ENCODE measurements around the gene SCYL3. TPM values are rescaled to one million over a fixed set of nuclear protein-coding genes. Genes with fewer than 3 reads are reported as not detected.
"Not testable (repeated sequence)": the region's sequence is repeated elsewhere in the genome, so short reads cannot be mapped to it uniquely, and the experiment has no call there.

The SCYL3 gene
- total RNA-seq, 1 donor from 2014 or later, result 6.7 TPM

GRCh38 chr1:169878498-169878897 is 15.2 kb downstream of the SCYL3 start:
- intact Hi-C loops (cut with DNase I), result no loop called here
- DNase-seq (ENCODE audit: low spot score), result no peak

- intact Hi-C loops (cut with DNase I), result no loop called here
- DNase-seq (ENCODE audit: low spot score), result no peak
These were observed 15.8 kb downstream of the SCYL3 start for GRCh38 chr1:169877800-169878491.

DNA sequence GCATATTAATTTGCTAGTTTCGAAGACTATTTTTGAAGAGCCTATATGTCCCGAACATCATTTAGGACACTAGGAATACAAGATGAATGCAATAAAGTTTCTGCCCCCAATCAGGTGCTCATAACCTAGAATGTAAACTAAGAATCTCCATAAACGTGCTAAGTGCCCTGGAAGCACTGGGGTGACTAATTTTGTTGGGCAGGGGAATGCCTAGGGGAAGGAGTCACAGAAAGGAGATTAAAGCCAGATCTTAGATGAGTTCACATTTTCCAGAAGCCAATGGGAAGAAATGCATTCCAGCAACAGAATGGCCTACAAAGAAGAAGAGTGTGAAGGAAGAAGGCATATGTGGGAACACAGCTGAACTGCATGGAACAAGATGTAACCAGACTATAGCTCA is 19.5 kb downstream of the SCYL3 start:
- intact Hi-C loops (cut with DNase I), result no loop called here
- DNase-seq (ENCODE audit: low spot score), result no peak

DNA sequence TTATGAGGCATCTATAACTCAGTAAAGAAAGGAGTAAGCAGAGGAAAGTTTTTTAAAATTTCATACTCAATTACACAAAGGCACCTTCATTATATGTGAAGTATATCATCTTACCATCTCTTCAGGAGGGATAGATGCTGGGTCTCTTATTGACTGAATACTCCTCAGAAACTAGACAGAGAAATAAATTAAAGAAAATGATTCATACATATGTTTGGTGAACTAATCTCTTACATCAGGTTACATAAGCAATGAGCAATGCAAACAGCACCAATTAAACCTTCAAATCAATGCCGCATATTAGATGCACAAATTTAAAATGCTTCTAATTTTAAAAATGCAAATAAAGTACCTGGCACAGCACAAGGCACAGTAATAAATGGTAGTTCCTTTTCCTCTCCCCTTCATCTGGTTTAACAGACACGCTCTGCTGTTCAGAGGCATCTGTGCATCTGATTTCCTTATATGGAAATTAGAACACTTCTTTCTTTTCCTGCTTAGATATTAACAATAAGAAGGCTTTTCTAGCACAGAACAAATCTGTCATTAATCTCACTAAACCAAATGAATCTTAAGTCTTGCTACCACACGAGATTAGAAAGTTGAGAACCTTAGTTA is 20.0 kb downstream of the SCYL3 start:
- intact Hi-C loops (cut with DNase I), result no loop called here
- no peak for DNase-seq (ENCODE audit: low spot score)

DNA sequence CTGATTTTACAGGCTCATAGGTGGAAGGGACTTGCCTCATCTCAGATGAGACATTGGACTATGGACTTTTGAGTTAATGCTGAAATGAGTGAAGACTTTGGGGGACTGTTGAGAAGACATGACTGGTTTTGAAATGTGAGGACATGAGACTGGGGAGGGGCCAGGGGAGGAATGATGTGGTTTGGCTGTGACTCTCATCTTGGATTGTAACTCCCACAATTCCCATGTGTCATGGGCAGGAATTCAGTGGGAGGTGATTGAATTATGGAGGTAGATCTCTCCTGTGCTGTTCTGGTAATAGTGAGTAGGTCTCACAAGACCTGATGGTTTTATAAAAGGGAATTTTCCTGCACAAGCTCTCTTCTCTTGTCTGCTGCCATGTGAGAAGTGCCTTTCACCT is 20.8 kb downstream of the SCYL3 start:
- intact Hi-C loops (cut with DNase I), result no loop called here
- no peak for DNase-seq (ENCODE audit: low spot score)

GRCh38 chr1:169871988-169872387 is 21.7 kb downstream of the SCYL3 start:
- DNase-seq (ENCODE audit: low spot score); intact Hi-C loops (cut with DNase I): not testable (repeated sequence)

DNA sequence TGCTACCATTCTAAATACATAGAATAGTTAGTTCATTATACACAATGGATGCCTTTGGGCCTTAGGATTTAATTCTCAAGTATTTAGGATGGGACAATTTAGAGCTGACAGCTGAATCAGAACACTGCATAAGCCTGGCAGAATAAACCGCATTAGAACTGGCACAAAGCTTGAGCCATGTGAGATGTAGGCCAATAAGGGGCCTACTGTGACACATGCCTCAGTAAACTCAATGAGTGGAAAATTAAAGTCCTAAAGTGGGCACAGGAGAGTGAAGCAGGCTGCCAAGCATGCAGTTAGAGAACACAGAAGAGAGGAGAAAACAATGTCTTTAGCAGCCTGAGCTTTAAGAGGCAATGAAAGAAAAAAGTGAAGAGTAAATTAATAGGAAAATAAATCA is 24.3 kb downstream of the SCYL3 start:
- intact Hi-C loops (cut with DNase I), result no loop called here

DNA sequence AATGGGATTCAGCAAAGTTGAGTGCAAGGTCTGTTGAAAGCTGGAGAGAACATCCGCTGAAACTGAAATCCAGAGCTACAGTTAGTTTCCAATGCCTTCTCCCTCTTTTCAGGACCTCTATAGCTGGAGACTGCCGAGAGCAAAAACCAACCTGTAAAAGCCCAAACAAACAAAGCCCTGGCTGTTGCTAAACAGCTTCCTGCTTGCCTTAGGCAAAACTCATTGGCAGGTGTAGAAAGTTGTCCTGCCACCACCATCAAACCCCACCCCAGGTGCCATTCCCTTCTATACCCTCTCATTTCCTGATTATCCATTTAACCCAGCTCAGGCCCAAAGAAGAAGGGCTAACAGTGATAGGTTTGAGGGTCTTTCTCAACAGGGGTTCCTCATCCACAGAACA is 24.7 kb downstream of the SCYL3 start:
- no peak for DNase-seq (ENCODE audit: low spot score)
- intact Hi-C loops (cut with DNase I), result no loop called here

More for the DNA sequence above, 24.3 kb downstream of the SCYL3 start:
- no peak for DNase-seq (ENCODE audit: low spot score)

DNA sequence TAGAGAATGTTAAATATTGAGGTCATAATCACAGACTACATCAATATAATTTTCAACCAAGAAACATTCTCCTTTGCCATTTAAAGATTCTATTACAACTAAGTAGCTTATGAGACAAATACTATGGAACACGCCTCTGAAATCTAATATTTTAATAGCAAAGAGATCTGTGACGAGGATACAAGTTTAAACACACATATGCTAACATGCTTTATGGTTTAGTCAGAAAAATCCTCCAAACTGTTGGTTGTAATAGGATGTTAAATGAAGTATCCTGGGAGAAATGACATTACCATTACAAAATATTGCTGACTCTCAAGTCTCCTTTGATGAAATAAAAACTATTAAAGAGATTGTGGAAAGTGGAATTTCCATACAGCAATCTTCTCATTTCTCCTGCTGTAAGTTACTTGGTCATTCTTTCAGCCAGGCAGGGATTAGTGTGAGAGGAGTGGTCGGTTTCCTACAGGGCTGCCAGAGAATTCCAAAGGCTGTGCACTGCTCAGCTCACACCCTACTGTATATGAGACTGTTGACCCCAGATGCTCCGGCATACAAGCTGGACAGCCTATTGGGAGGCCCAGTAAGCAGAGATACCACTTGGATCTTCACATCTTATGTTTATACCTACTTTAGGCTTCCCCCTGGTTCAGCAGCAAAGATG is 26.6 kb downstream of the SCYL3 start:
- intact Hi-C loops (cut with DNase I), result no loop called here
- DNase-seq (ENCODE audit: low spot score), result no peak

- DNase-seq (ENCODE audit: low spot score), result no peak
- intact Hi-C loops (cut with DNase I), result no loop called here
These were observed 27.1 kb downstream of the SCYL3 start for GRCh38 chr1:169866577-169866976.

DNA sequence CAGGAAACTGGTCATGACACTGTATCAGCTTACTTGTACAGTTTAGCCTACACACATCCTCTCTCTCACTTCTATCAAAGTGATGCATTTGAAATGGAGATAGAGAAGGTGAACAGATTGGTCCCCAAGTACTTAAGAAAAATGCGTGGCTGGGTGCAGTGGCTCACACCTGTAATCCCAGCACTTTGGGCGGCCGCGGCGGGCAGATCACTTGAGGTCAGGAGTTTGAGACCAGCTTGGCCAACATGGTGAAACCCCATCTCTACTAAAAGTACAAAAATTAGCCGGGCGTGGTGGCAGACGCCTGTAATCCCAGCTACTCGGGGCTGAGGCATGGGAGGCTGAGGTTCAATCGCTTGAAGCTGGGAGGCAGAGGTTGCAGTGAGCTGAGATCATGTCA is 29.2 kb downstream of the SCYL3 start:
- DNase-seq (ENCODE audit: low spot score); intact Hi-C loops (cut with DNase I): not testable (repeated sequence)

DNA sequence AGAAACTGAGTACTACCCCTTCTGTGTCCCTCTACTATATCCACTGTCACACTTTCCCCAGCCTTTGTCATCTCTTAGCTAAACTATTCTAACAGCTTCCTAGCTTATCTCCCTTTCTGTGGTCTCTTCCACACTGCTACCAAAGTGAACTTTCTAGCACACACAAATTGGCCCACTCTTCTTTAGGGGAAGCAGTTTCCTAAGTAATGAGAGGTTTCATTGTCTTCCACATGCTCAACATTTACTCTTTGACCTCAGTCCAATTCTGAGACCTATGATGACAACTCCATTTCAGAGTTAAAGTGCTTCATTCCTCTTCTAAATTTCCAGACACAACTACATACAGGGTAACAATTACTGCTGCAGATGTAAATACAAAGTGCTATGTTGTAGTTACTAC is 32.9 kb downstream of the SCYL3 start:
- DNase-seq (ENCODE audit: low spot score), result no peak
- intact Hi-C loops (cut with DNase I), result no loop called here

GRCh38 chr1:169860187-169860586 is 33.5 kb downstream of the SCYL3 start:
- no peak for DNase-seq (ENCODE audit: low spot score)
- intact Hi-C loops (cut with DNase I), result no loop called here

DNA sequence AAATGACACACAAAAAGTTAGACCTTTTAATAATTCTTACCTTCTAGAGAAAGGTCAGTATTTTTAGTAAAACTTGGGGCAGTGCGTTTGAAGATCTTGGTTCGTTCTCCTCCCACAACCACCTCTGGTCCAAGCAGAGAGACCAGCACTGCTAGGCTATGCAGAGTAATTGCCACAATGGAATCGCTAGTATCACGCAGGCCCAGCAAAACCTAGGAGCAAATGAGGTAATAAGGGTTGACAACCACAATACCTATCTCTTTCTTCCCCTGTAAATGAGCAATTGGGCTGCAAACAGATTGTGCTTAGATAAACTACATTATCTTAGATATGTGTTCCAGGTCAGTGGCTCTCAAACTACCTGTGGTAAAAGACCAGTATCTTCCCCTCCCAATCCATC is 34.7 kb downstream of the SCYL3 start:
- DNase-seq (ENCODE audit: low spot score), result no peak
- intact Hi-C loops (cut with DNase I), result no loop called here

GRCh38 chr1:169858467-169858866 is 35.2 kb downstream of the SCYL3 start:
- intact Hi-C loops (cut with DNase I), result no loop called here
- DNase-seq (ENCODE audit: low spot score), result no peak

GRCh38 chr1:169853341-169853740 is 40.4 kb downstream of the SCYL3 start:
- intact Hi-C loops (cut with DNase I), result no loop called here
- no peak for DNase-seq (ENCODE audit: low spot score)

DNA sequence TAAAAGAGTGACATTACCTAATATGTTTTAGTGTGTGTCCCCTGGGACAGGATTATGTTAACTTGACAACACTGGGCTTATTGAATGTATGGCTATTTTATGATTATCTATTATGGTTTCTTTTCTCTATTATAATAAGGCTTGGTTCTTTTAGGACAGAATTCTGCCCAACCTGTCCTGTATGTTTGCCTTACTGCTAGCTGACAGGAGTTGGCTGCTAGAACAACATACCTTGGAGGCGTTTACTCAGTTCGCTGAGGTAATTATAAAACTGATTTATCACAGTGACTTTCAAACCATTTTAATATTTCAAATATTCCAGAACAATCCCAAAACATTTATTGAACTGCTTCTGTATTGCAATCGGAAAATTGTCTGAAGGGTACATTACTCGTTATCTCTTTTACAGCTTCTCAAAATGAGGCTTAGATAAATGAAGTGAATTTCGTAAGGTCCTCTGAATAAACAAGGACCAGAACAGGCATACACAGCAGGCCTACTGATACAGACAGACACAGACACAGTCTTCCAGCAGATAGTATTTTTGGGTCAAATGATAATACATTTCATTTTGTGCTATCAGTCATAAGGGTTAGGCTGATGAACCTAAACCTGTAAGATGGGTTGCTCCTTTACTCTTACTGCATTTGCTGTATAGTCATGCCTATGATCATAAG is 44.2 kb downstream of the SCYL3 start:
- DNase-seq (ENCODE audit: low spot score), result no peak
- intact Hi-C loops (cut with DNase I), result no loop called here

DNA sequence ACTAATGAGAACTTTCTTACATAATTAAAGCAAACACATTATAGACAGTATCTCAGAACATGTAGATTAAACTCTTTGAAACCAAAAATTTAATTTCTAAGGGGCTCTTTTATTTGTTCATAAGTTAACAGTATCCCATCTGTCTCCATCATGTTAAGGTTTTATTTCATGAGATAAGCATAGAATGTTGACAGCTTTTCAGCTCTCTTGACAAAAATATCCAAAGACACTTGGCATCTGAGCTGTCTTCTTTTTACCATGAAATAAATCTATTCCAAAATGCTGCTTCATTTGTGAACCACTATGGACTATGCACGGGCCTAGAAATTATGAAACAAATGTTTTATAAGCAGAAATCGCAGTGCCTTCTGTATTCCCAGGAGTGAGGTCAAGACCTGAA is 45.2 kb downstream of the SCYL3 start:
- DNase-seq (ENCODE audit: low spot score), result no peak
- intact Hi-C loops (cut with DNase I), result no loop called here

- DNase-seq (ENCODE audit: low spot score), result no peak
- intact Hi-C loops (cut with DNase I), result no loop called here
These were observed 48.6 kb downstream of the SCYL3 start for GRCh38 chr1:169844941-169845608.

- intact Hi-C loops (cut with DNase I), result no loop called here
- no peak for DNase-seq (ENCODE audit: low spot score)
These were observed 54.8 kb downstream of the SCYL3 start for GRCh38 chr1:169838942-169839341.
